Smooth muscle cell of the brain vasculature (primary cell): Measurements from ENCODE around the gene PRR23C.

Source experiments
- DNase-seq: peaks from one replicate; pipeline ENCODE4 v3.0.0-alpha.2; 2012; ENCODE audit warnings: low read depth, low spot score

Gene PRR23C

DNA sequence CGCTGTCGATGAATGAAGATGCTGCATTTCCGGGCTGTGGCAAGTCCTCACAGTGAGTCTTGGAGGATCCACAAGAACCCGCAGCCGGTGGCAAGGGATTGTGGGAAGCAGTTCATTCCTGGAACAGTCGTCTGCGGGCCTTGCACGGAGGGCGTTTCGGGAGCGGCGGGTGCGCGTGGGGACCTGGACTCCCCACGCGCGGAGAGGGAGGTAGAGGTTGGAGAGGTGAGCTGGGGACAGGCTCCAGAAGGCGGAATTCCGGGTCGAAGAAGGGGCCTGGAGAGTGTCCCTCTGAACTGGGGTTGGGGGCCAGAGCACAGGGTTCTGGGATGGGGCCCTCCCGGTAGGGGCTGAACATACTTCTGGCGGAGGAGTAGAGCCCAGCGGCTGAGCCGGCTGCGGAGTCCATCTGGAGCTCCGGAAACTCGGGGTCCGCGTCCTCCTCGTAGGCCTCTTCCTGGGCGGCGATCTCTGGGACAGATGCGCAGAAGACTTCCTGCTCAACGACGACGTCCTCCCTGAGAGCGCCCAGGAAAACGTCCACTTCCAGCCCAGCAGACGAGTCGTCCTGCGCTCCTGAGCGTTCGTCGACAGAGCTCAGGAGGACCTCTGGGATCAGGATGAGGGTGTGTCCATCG is 39.2 kb downstream of the PRR23C start:
- no peak for DNase-seq

DNA sequence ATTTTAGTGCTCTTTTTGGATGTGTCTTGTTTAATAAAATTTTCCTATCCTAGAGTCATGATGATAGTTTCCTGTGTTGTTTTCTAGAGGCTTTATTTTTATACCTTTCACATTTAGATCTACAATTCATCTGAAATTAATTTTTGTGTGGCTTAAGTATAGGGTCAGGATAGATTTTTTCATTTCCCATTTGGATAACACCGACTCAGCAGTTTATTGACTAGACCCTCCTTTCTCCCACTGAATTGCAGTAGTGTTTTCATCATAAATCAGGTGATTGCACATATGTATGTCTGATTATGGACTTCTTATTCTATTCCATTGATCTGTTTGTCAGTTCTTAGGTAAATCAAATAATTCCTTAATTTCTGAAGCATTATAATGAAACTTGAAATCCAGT is 49.0 kb downstream of the PRR23C start:
- DNase-seq = no peak
